GM12872 (cell line): ENCODE results near the gene OSBP.
A peak's percentile ranks its signal among the peaks of the same experiment; 100 is the strongest.

Experiments used
- TF ChIP-seq, protein P1 (sequence below): IDR thresholded peaks from 3 replicates; pipeline ENCODE4 v1.5.1; 2011; ENCODE audit warnings: low read depth, mild to moderate bottlenecking, low read length, moderate library complexity; ENCODE audit not compliant: insufficient read depth

Gene OSBP

GRCh38 chr11:59551659-59552521, 63.7 kb downstream of the OSBP start:
- TF ChIP-seq, protein P1, sequence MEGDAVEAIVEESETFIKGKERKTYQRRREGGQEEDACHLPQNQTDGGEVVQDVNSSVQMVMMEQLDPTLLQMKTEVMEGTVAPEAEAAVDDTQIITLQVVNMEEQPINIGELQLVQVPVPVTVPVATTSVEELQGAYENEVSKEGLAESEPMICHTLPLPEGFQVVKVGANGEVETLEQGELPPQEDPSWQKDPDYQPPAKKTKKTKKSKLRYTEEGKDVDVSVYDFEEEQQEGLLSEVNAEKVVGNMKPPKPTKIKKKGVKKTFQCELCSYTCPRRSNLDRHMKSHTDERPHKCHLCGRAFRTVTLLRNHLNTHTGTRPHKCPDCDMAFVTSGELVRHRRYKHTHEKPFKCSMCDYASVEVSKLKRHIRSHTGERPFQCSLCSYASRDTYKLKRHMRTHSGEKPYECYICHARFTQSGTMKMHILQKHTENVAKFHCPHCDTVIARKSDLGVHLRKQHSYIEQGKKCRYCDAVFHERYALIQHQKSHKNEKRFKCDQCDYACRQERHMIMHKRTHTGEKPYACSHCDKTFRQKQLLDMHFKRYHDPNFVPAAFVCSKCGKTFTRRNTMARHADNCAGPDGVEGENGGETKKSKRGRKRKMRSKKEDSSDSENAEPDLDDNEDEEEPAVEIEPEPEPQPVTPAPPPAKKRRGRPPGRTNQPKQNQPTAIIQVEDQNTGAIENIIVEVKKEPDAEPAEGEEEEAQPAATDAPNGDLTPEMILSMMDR, result no peak

DNA sequence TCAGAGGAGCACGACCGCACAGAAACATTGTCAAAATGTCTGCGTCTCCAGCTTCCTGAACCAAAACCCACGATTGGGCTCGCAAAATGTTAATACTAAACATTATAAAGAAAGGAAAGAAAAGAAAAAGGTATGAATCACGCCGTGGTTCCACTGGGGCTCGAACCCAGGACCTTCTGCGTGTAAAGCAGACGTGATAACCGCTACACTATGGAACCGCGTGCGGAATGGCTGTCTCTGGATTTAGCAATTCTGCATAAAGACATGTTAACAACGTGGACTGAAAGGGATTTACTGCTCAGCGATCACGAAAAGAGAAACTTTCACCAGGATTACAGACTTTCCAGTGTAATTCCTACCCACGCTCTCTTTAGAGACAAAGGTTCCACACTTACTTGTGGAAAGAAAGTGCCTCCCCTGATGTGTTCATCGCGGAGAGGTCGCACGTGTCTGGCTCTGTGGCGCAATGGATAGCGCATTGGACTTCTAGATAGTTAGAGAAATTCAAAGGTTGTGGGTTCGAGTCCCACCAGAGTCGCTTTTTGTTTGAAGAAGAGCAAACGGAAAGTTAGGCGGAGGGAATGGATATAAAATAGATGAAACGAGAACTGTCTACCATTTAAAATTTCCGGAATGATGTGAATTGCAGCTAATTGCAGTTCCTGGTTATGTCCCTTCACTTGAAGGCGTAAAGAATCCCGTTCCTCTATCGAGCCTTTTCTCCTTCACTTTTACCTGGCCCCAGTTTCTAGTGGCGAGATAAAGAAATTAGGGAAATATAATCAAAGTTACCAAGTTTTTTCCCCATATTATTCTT, 64.5 kb downstream of the OSBP start:
- TF ChIP-seq, protein P1, result no peak

GRCh38 chr11:59550368-59550841, 65.2 kb downstream of the OSBP start:
- TF ChIP-seq, protein P1, result peak; percentile 63

DNA sequence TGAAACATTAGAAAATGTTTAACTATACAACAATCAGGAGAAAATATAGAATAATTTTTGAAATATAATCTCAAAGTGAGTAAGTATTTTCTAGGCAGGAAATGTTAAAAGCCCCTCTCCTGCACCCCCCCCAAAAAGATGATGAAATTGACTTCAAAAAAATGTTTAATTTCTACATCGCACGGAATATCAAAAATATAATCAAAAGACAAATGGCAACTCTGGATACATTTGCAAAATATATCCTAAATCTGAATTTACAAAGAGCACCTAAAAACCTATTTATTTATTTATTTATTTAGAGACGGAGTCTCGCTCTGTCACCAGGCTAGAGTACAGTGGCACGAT, 67.3 kb downstream of the OSBP start:
- TF ChIP-seq, protein P1, result no peak

- TF ChIP-seq, protein P1, result no peak
These were observed 70.2 kb downstream of the OSBP start for GRCh38 chr11:59545179-59546020.

DNA sequence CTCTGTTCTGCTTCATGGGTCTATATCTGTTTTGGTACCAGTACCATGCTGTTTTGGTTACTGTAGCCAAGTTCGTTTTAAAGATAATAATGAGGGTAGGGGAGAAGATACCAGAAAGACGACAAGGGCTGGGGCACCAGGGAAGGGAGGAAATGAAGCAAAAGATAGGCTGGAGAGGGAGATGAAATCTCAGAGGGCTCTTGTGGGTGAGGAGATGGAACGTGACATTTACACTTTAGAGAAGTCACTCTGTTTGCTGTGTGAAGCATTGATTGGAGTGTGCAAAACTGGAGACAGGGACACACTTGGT, 70.8 kb downstream of the OSBP start:
- TF ChIP-seq, protein P1, result no peak
